Peyer's patch (tissue), 4 donors: ENCODE data around the gene CEP85. TPM values are rescaled to one million over a fixed set of nuclear protein-coding genes. Genes with fewer than 3 reads are reported as not detected.
A peak's percentile ranks its signal among the peaks of the same experiment; 100 is the strongest.
"Not testable (repeated sequence)": the region's sequence is repeated elsewhere in the genome, so short reads cannot be mapped to it uniquely, and the experiment has no call there.

ENCODE experiments used
- DNase-seq, 3 donors: peaks; one replicate each; pipeline ENCODE4 v3.0.0-alpha.2; 2017 to 2019
- H3K27ac ChIP-seq, 4 donors: fragments of 200-600 bp; sonication (generic); one replicate each; pipeline ENCODE4 v1.5.1; 2016 to 2019
- H3K27me3 ChIP-seq, 2 donors: fragments of 200-600 bp; sonication (generic); one replicate each; pipeline ENCODE4 v1.5.1; 2019
- H3K36me3 ChIP-seq, 3 donors: fragments of 200-600 bp; sonication (generic); one replicate each; pipeline ENCODE4 v1.5.1; 2016 to 2019
- H3K4me1 ChIP-seq, 4 donors: fragments of 200-600 bp; sonication (generic); one replicate each; pipeline ENCODE4 v1.5.1; 2016 to 2019
- H3K4me3 ChIP-seq, 4 donors: fragments of 200-600 bp; sonication (generic); 1 replicate in 3 of 4; 2 replicates in 1 of 4; pipeline ENCODE4 v1.5.1; 2016 to 2019; ENCODE audit warnings: mild to moderate bottlenecking in 1 of 4
- H3K9me3 ChIP-seq, 4 donors: fragments of 200-600 bp; sonication (generic); one replicate each; pipeline ENCODE4 v1.5.1; 2016 to 2019; ENCODE audit warnings: mild to moderate bottlenecking in 1 of 4
- POLR2A ChIP-seq, 2 donors: fragments of 450-650 bp; IDR thresholded peaks; one replicate each; pipeline ENCODE4 v1.5.1; 2017; ENCODE audit warnings: antibody characterized with exemption in 2 of 2, mild to moderate bottlenecking in 2 of 2, moderate library complexity in 2 of 2
- total RNA-seq, 4 donors: library from RNA; depleted of rRNA; stranded (reverse); fragments of >200 nt; gene quantifications; one replicate each; pipeline ENCODE4 v1.1.0, GENCODE V29; 2016
- TF ChIP-seq, protein P1 (sequence below), 6 experiments: fragments of 450-650 bp in 4 of 6; fragments of 200-600 bp in 2 of 6; sonication (generic) in 1 of 6; IDR thresholded peaks; one replicate each; pipeline ENCODE4 v1.5.1; 2017 to 2019; ENCODE audit warnings: antibody characterized with exemption in 6 of 6, mild to moderate bottlenecking in 3 of 6, moderate library complexity in 1 of 6

The CEP85 gene
- total RNA-seq, 4 donors from 2014 or later = 11.0 to 32.2 (median 12.9) TPM

DNA sequence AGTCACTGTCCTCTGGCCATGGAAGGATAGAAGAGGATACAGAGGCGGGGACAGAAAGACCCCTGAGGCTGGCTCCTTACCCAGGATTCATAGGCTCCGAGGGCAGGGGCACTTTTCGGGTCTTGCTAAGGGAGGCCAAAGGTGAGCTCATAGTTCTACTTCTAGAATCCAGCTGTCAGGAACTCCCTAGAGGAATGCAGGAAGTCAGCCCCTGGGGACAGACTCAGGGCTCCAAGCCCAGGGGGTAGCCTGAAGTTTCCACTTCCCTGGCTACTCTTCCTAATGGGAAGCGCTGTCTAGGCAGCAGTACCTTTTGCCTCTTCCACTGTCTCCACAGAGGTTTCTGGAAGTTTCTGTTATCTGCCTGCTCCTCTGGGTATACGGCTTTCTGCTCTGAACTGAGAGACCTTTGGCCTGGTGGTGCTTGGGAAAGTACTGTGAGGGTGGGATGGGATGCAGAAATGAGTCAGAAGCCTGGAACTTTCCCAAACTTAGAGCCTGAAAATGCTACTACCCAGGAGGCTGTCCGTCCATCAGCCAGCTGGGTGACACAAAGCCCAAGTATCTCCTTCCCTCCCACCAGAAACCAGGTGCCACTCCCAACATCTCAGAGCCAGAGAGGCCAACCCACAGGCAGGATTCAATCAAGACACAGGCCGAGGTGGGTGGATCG lies 68.9 kb downstream of the CEP85 start:
- no peaks in the 10 kb centered on the region for H3K27me3 ChIP-seq
- no peak overlapping the region for H3K27ac ChIP-seq
- no peaks in the 10 kb centered on the region for H3K9me3 ChIP-seq
- H3K4me3 ChIP-seq = no peak overlapping the region
- no peak for DNase-seq
- TF ChIP-seq, protein P1, sequence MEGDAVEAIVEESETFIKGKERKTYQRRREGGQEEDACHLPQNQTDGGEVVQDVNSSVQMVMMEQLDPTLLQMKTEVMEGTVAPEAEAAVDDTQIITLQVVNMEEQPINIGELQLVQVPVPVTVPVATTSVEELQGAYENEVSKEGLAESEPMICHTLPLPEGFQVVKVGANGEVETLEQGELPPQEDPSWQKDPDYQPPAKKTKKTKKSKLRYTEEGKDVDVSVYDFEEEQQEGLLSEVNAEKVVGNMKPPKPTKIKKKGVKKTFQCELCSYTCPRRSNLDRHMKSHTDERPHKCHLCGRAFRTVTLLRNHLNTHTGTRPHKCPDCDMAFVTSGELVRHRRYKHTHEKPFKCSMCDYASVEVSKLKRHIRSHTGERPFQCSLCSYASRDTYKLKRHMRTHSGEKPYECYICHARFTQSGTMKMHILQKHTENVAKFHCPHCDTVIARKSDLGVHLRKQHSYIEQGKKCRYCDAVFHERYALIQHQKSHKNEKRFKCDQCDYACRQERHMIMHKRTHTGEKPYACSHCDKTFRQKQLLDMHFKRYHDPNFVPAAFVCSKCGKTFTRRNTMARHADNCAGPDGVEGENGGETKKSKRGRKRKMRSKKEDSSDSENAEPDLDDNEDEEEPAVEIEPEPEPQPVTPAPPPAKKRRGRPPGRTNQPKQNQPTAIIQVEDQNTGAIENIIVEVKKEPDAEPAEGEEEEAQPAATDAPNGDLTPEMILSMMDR (IDR thresholded peaks at IDR 0.05) = no peak
- TF ChIP-seq POLR2A (IDR thresholded peaks at IDR 0.05) = no peak
- no peaks in the 10 kb centered on the region for H3K36me3 ChIP-seq
- peaks cover 0 to 14% (median 3%) of the 10 kb centered on the region in 4 donors for H3K4me1 ChIP-seq

DNA sequence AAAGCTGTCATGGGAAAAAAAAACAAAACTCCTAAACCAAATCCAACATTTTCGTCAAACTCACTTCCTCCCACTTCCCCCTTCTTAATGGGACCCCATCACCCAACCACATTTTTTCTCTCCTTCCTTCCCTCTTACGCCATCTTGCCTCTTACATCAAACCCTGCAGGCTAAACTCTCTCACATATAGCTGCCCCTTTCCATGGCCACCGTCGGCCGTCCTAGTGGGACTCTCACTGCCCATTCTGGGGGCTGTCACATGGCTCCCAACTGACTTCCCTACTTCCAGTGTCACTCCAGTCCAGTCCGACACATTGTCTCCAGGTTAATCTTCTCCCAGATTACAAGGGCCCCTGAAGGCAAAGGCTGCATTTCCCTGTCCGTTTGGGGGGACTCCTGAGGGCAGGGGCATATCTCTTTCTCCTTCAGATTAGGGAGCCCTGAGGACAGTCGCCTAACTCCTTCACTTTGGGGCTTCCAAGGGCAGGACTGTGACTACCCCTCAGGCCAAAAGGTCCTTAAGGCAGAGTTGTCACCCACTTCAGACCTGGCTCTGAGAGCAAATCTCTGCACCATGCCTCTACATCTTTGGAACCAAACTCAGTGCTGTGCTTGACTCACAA lies 71.8 kb downstream of the CEP85 start:
- Histone ChIP-seq H3K27ac (peak overlapping the region in 2 of 4 donors; percentile 21 to 67), H3K36me3 (no peaks in the 10 kb centered on the region), H3K4me3 (peak overlapping the region; percentile 56 to 71 (median 58)), H3K27me3 (no peaks in the 10 kb centered on the region), H3K9me3 (no peaks in the 10 kb centered on the region), H3K4me1 (peaks cover 0 to 14% (median 3%) of the 10 kb centered on the region in 4 donors)
- DNase-seq = no peak
- no peak for TF ChIP-seq POLR2A (IDR thresholded peaks at IDR 0.05)
- TF ChIP-seq, protein P1 (IDR thresholded peaks at IDR 0.05) = no peak

DNA sequence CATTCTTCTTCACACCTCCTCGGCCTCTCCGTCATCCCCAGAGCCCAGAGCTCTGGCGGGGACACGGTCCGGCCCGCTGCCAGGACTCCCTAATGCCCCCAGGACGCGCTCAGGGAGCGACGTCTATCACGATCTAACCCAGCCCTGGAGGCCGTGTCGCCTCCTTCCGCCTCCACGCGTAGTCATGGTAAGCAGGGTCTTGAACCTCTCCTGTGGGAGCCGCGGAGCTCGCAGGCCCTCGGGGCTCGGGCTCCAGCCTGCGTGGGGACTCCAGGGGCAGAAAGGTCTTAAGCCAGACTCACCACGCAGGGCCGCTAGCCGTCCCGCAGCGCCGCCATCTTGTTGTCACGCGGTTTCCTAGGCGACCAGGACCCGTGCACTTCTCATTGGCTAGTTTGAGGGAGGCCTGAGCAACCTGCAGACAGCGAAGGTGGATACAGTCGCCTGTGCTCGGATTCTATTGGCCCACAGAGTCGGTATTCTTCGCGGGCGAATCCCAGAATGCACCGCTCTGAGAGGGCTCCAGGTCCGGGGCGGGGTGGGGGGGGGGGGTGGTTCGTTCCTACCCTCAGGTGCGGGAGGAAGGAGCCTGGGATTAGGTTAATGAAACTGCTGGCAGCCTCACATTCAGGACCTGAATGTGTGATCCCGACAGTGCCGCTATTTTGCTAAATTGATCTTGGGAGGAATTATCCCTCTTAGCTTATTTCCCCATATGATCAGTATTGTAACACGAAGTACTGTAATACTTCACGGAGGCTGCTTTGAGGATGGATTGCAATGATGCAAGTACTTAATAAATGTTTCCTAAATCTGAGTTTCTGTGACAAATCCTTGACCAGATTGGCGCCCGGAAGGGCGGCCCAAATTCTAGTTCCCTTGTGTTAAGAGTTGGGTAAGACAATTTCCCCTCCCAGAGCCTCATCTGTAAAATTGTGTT lies 72.6 kb downstream of the CEP85 start, which contains the start of gene UBXN11:
Gene UBXN11, minus strand, starts transcription at position 347 of the 940 bp plus-strand sequence. CDS start 3,753 bp downstream, outside the sequence.
- Histone ChIP-seq H3K27me3 (no peaks in the 10 kb centered on the region), H3K36me3 (no peaks in the 10 kb centered on the region), H3K4me1 (peaks cover 0 to 14% (median 3%) of the 10 kb centered on the region in 4 donors), H3K9me3 (no peaks in the 10 kb centered on the region), H3K27ac (peak within 1 kb of the TSS; percentile 44 to 67 (median 57)), H3K4me3 (peak within 1 kb of the TSS; percentile 56 to 71 (median 58))
- DNase-seq = peak; percentile 93 to 98 (median 96)
- TF ChIP-seq POLR2A (IDR thresholded peaks at IDR 0.05) = no peak
- TF ChIP-seq, protein P1 (IDR thresholded peaks at IDR 0.05) = no peak

DNA sequence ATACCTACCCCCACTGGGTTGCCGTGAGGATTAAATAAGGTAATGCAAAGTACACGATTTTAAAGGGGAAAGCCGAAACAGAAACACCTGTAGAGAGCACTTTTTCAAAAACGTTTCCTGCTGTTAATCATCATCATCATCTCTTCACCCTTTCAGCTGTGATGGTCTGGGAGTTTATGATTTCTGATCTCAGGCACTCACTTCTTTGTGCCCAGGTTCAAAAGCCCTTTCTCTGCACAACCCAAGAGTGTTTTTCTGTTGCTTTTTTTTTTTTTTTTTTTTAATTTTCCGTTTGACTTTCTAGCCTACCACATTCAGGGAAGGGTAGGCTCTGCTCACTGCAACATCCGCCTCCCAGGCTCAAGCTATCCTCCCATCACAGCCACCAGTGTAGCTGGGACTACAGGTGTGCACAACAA lies 73.4 kb downstream of the CEP85 start:
- peak overlapping the region; percentile 44 to 67 (median 57) for H3K27ac ChIP-seq
- TF ChIP-seq POLR2A (IDR thresholded peaks at IDR 0.05) = no peak
- TF ChIP-seq, protein P1 (IDR thresholded peaks at IDR 0.05) = no peak
- peak overlapping the region in 2 of 4 donors; percentile 58 to 71 for H3K4me3 ChIP-seq
- H3K36me3 ChIP-seq = no peaks in the 10 kb centered on the region
- DNase-seq = no peak
- H3K9me3 ChIP-seq = no peaks in the 10 kb centered on the region
- peaks cover 0 to 14% (median 3%) of the 10 kb centered on the region in 4 donors for H3K4me1 ChIP-seq
- no peaks in the 10 kb centered on the region for H3K27me3 ChIP-seq

DNA sequence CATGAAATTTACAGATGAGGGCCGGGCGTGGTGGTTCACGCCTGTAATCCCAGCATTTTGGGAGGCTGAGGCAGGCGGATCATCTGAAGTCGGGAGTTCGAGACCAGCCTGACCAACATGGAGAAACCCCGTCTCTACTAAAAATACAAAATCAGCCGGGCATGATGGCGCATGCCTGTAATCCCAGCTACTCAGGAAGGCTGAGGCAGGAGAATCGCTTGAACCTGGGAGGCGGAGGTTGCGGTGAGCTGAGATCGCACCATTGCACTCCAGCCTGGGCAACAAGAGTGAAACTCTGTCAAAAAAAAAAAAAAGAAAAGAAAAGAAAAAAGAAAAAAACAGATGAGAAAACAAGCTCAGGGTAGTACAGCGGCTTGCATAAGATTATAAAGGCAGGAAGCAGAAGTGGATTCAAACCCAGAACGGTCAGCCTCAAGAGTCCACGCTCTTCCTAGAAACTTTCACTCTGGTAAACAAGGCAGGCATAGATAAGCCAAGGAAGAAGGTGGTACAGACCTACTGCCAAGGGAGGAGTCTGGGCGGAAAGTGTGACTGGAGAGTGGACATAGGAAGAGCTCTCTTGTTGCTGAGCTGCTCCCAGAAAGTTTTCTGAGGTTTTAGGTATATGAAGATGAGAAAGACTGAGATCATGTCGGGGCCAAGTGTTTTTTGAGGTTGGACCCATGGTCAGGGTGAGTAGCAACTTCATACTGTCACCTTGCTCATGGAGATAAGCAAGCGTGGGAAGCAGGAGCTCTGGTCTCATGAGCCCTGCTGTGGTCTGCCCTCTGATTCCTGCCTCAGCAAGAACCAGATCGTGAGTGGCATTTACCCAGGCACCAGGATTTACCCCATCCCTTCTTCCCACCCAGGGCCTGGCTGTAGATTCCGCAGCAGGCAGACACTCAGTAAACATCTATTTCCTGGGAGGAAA lies 74.2 kb downstream of the CEP85 start:
- not testable (repeated sequence) for H3K36me3 ChIP-seq, H3K4me3 ChIP-seq, H3K27me3 ChIP-seq, DNase-seq, H3K9me3 ChIP-seq
- Histone ChIP-seq H3K27ac (peak overlapping the region in 2 of 4 donors; percentile 52 to 67), H3K4me1 (peaks cover 0 to 14% (median 3%) of the 10 kb centered on the region in 4 donors)
